HEK293 (cell line): ENCODE results near the gene MVK.

Source experiments
- CTCF ChIA-PET: fragments of 350-600 bp; formaldehyde crosslinking; extraction: SDS; loops from one replicate; lab custom pipeline; 2021; ENCODE audit warnings: antibody characterized with exemption; lab: Yijun Ruan, JAX
- POLR2A ChIA-PET: fragments of 300-600 bp; formaldehyde crosslinking; extraction: SDS; loops from one replicate; lab custom pipeline; 2020; ENCODE audit warnings: antibody characterized with exemption, inconsistent platforms; lab: Yijun Ruan, JAX
- H3K27ac ChIP-seq: fragments of 200-500 bp; sonication (Bioruptor generic); 2 replicates; pipeline ENCODE4 v1.5.1; 2014; ENCODE audit warnings: low read depth, low read length, control low read depth, inconsistent platforms; ENCODE audit errors: extremely low read depth
- H3K36me3 ChIP-seq, 2 experiments: fragments of 200-500 bp in 1 of 2; sonication (Bioruptor generic) in 1 of 2; 1 replicate in 1 of 2; 2 replicates in 1 of 2; pipeline ENCODE4 v1.5.1; 2014 to 2017; ENCODE audit warnings: inconsistent platforms in 2 of 2, low read length in 2 of 2; ENCODE audit not compliant: control insufficient read depth in 2 of 2, insufficient read depth in 1 of 2
- H3K4me1 ChIP-seq: fragments of 200-500 bp; sonication (Bioruptor generic); 2 replicates; pipeline ENCODE4 v1.5.1; 2014; ENCODE audit warnings: mild to moderate bottlenecking, low read length, inconsistent platforms; ENCODE audit not compliant: control insufficient read depth, insufficient read depth
- H3K4me3 ChIP-seq: 2 replicates; pipeline ENCODE4 v1.5.1; 2011; ENCODE audit warnings: low read depth, mild to moderate bottlenecking, control low read depth, low read length, moderate library complexity
- H3K9me3 ChIP-seq: fragments of 200-500 bp; sonication (Bioruptor generic); 2 replicates; pipeline ENCODE4 v1.5.1; 2014; ENCODE audit warnings: low read depth, low read length, inconsistent platforms; ENCODE audit not compliant: control insufficient read depth, insufficient read depth
- KLF8 ChIP-seq: fragments of 450-650 bp; formaldehyde crosslinking; IDR thresholded peaks from 2 replicates; pipeline ENCODE4 v1.5.1; 2016; ENCODE audit warnings: missing biosample characterization, missing genetic modification characterization
- REST ChIP-seq: fragments of 450-650 bp; formaldehyde crosslinking; IDR thresholded peaks from 2 replicates; pipeline ENCODE4 v1.5.1; 2016; ENCODE audit warnings: missing biosample characterization, missing genetic modification characterization
- ZBTB21 ChIP-seq: fragments of 450-650 bp; formaldehyde crosslinking; IDR thresholded peaks from 2 replicates; pipeline ENCODE4 v1.5.1; 2017; ENCODE audit warnings: missing biosample characterization, missing genetic modification characterization
- ZBTB48 ChIP-seq: fragments of 450-650 bp; formaldehyde crosslinking; IDR thresholded peaks from 2 replicates; pipeline ENCODE4 v1.5.1; 2016; ENCODE audit warnings: missing biosample characterization, missing genetic modification characterization
- ZBTB6 ChIP-seq: fragments of 450-650 bp; formaldehyde crosslinking; IDR thresholded peaks from 2 replicates; pipeline ENCODE4 v1.5.1; 2017; ENCODE audit warnings: missing biosample characterization, missing genetic modification characterization
- ZNF133 ChIP-seq: fragments of 450-650 bp; formaldehyde crosslinking; IDR thresholded peaks from 2 replicates; pipeline ENCODE4 v1.5.1; 2016; ENCODE audit warnings: missing biosample characterization, missing genetic modification characterization
- ZNF169 ChIP-seq: fragments of 450-650 bp; formaldehyde crosslinking; IDR thresholded peaks from 2 replicates; pipeline ENCODE4 v1.5.1; 2016; ENCODE audit warnings: missing biosample characterization, missing genetic modification characterization
- ZNF174 ChIP-seq: fragments of 450-650 bp; formaldehyde crosslinking; IDR thresholded peaks from 2 replicates; pipeline ENCODE4 v1.5.0; 2017; ENCODE audit warnings: missing biosample characterization, mild to moderate bottlenecking, missing genetic modification characterization
- ZNF23 ChIP-seq: fragments of 450-650 bp; formaldehyde crosslinking; IDR thresholded peaks from 2 replicates; pipeline ENCODE4 v1.5.1; 2016; ENCODE audit warnings: missing biosample characterization, missing genetic modification characterization, borderline replicate concordance
- ZNF24 ChIP-seq: fragments of 450-650 bp; formaldehyde crosslinking; IDR thresholded peaks from 2 replicates; pipeline ENCODE4 v1.5.1; 2016; ENCODE audit warnings: missing biosample characterization, missing genetic modification characterization
- ZNF274 ChIP-seq, 2 experiments: fragments of 200-500 bp in 1 of 2; fragments of 450-650 bp in 1 of 2; sonication (Bioruptor generic) in 1 of 2; formaldehyde crosslinking in 1 of 2; IDR thresholded peaks; 2 replicates each; pipeline versions ENCODE4 v1.5.1 to v1.6.1; 2014 to 2016; ENCODE audit warnings: borderline replicate concordance in 1 of 2, inconsistent platforms in 1 of 2, low read length in 1 of 2, missing biosample characterization in 1 of 2, missing genetic modification characterization in 1 of 2
- ZNF311 ChIP-seq: fragments of 450-650 bp; formaldehyde crosslinking; IDR thresholded peaks from 2 replicates; pipeline ENCODE4 v1.5.1; 2017; ENCODE audit warnings: missing biosample characterization, missing genetic modification characterization, borderline replicate concordance
- ZNF404 ChIP-seq: fragments of 450-650 bp; formaldehyde crosslinking; IDR thresholded peaks from 2 replicates; pipeline ENCODE4 v1.5.1; 2017; ENCODE audit warnings: missing biosample characterization, missing genetic modification characterization
- ZNF501 ChIP-seq: fragments of 450-650 bp; formaldehyde crosslinking; IDR thresholded peaks from 2 replicates; pipeline ENCODE4 v1.5.1; 2016; ENCODE audit warnings: missing biosample characterization, missing genetic modification characterization
- ZNF530 ChIP-seq: fragments of 450-650 bp; formaldehyde crosslinking; IDR thresholded peaks from 2 replicates; pipeline ENCODE4 v1.5.1; 2016; ENCODE audit warnings: low read depth, missing biosample characterization, missing genetic modification characterization
- ZNF664 ChIP-seq: fragments of 450-650 bp; formaldehyde crosslinking; IDR thresholded peaks from 2 replicates; pipeline ENCODE4 v1.5.1; 2016; ENCODE audit warnings: missing biosample characterization, missing genetic modification characterization
- ZNF777 ChIP-seq: fragments of 450-650 bp; formaldehyde crosslinking; IDR thresholded peaks from 2 replicates; pipeline ENCODE4 v1.5.1; 2017; ENCODE audit warnings: missing biosample characterization, missing genetic modification characterization, borderline replicate concordance
- ZSCAN23 ChIP-seq: fragments of 450-650 bp; formaldehyde crosslinking; IDR thresholded peaks from 2 replicates; pipeline ENCODE4 v1.5.1; 2016; ENCODE audit warnings: missing biosample characterization, missing genetic modification characterization
- TF ChIP-seq, protein P1 (sequence below): fragments of 450-650 bp; formaldehyde crosslinking; IDR thresholded peaks from 2 replicates; pipeline ENCODE4 v1.5.1; 2016; ENCODE audit warnings: missing biosample characterization, missing genetic modification characterization

Gene MVK

GRCh38 chr12:109551108-109551507 lies 22.5 kb upstream of the MVK start:
- Histone ChIP-seq H3K9me3 (no peaks in the 10 kb centered on the region), H3K4me1 (no peaks in the 10 kb centered on the region), H3K27ac (no peak overlapping the region), H3K36me3 (no peaks in the 10 kb centered on the region), H3K4me3 (no peak overlapping the region)
- no peak for TF ChIP-seq ZNF501 (tag by site-specific recombination)
- TF ChIP-seq REST (tag by site-specific recombination) = peak; percentile 54; the same call in 1 of the 2 replicates
- TF ChIP-seq ZSCAN23 (tag by site-specific recombination) = no peak
- ChIA-PET POLR2A (interaction anchor here (3.0 kb wide), 1 partner anchor 22 kb away, joined by 15 read pairs; the partner anchor contains the start of genes MMAB and MVK), CTCF (no interaction called here)

- ChIA-PET POLR2A (interaction anchor here (3.0 kb wide), 1 partner anchor 21 kb away, joined by 15 read pairs; the partner anchor contains the start of genes MMAB and MVK), CTCF (interaction anchor here (0.6 to 0.8 kb wide), 2 partner anchors 125 to 1273 kb away, joined by 3 to 5 read pairs; no protein-coding TSS in a partner anchor)
- H3K36me3 ChIP-seq = no peaks in the 10 kb centered on the region
- H3K9me3 ChIP-seq = no peaks in the 10 kb centered on the region
- H3K4me3 ChIP-seq = no peak overlapping the region
- no peaks in the 10 kb centered on the region for H3K4me1 ChIP-seq
- no peak for TF ChIP-seq ZNF777 (tag by site-specific recombination)
- TF ChIP-seq ZNF174 (tag by site-specific recombination) = no peak
- no peak for TF ChIP-seq ZBTB21
- peak; percentile 32; the same call in 1 of the 2 replicates for TF ChIP-seq ZNF664 (tag by site-specific recombination)
- no peak for TF ChIP-seq ZNF169 (tag by site-specific recombination)
- no peak for TF ChIP-seq ZNF311 (tag by site-specific recombination)
- H3K27ac ChIP-seq = no peak overlapping the region
Observed at GRCh38 chr12:109552971-109553370, 20.6 kb upstream of the MVK start.

DNA sequence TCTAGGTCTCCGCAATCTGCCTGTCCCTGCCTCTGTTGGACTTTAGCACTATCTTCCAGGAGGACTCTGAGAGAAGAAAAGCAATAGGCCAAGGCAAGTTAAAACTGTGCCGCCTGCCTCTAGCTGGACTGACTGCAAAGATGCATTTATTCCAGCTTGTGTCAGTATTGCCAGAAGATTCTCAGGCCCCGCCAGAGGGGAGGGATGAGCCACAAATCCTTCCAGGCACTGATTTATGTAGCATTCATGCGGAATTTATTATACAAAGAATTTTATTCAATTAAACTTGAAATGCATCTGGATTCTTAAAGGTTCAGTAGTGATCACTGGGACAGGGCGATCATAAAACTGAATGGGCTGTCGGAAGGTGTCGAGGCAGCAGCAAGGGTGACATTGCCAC lies 20.1 kb upstream of the MVK start:
- H3K9me3 ChIP-seq = no peaks in the 10 kb centered on the region
- ChIA-PET CTCF (no interaction called here), POLR2A (interaction anchor here (3.0 kb wide), 1 partner anchor 20 kb away, joined by 15 read pairs; the partner anchor contains the start of genes MMAB and MVK)
- H3K4me1 ChIP-seq = no peaks in the 10 kb centered on the region
- no peak overlapping the region for H3K4me3 ChIP-seq
- no peak for TF ChIP-seq ZNF133
- no peak for TF ChIP-seq ZNF23 (tag by site-specific recombination)
- no peak for TF ChIP-seq ZNF274 (IDR thresholded peaks at IDR 0.05; ENCODE audit: low read length)
- no peak for TF ChIP-seq ZNF274 (tag by site-specific recombination; IDR thresholded peaks at IDR 0.05; ENCODE audit: borderline replicate concordance)
- TF ChIP-seq ZNF24 = no peak
- no peaks in the 10 kb centered on the region for H3K36me3 ChIP-seq
- no peak overlapping the region for H3K27ac ChIP-seq

DNA sequence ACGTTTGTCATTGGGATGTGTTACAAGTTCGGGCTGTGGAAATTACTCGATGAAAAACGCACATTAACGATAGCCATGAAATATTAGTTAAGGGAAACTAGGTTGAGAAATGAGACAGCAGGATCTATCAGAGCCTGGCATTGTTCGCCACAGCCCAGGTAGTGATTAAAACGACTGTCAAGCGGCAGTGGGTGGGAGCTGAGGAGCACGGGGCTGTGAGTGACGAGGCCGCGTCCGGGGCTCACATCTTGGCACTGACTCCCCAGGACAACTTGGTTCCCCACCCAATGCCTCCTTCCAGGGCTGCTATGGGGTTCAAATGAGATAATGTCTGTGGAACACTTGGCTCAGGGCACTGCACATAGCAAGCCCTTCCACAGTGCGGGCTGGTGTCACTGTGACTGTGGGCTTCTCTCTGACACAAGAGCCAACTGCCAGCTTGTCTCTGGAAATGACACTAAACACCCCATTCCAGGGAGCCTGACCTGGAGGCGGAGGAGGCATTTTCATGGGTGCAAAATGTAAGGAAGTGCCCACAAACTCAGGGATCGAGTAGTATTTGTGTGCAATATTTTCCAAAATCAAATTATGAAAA lies 19.6 kb upstream of the MVK start:
- POLR2A ChIA-PET = no interaction called here
- Histone ChIP-seq H3K4me3 (no peak overlapping the region), H3K36me3 (no peaks in the 10 kb centered on the region), H3K4me1 (no peaks in the 10 kb centered on the region), H3K27ac (no peak overlapping the region), H3K9me3 (no peaks in the 10 kb centered on the region)
- TF ChIP-seq, protein P1, sequence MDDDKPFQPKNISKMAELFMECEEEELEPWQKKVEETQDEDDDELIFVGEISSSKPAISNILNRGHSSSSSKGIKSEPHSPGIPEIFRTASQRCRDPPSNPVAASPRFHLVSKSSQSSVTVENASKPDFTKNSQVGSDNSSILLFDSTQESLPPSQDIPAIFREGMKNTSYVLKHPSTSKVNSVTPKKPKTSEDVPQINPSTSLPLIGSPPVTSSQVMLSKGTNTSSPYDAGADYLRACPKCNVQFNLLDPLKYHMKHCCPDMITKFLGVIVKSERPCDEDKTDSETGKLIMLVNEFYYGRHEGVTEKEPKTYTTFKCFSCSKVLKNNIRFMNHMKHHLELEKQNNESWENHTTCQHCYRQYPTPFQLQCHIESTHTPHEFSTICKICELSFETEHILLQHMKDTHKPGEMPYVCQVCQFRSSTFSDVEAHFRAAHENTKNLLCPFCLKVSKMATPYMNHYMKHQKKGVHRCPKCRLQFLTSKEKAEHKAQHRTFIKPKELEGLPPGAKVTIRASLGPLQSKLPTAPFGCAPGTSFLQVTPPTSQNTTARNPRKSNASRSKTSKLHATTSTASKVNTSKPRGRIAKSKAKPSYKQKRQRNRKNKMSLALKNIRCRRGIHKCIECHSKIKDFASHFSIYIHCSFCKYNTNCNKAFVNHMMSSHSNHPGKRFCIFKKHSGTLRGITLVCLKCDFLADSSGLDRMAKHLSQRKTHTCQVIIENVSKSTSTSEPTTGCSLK (tag by site-specific recombination) = no peak
- TF ChIP-seq ZNF404 (tag by site-specific recombination) (no peak), ZBTB6 (tag by site-specific recombination) (no peak), ZBTB48 (tag by site-specific recombination) (no peak), ZNF274 (IDR thresholded peaks at IDR 0.05; ENCODE audit: low read length) (no peak), ZNF274 (tag by site-specific recombination; IDR thresholded peaks at IDR 0.05; ENCODE audit: borderline replicate concordance) (no peak), KLF8 (tag by site-specific recombination) (no peak), ZNF530 (tag by site-specific recombination) (no peak)
- CTCF ChIA-PET = interaction anchor here (0.6 kb wide), 1 partner anchor 499 kb away, joined by 3 read pairs; no protein-coding TSS in a partner anchor
